Measurements from ENCODE around the gene LRRK2. TPM values are rescaled to one million over a fixed set of nuclear protein-coding genes. Genes with fewer than 3 reads are reported as not detected.

LRRK2 gene
- polyA plus RNA-seq, 1 donor (not counting 4 experiments of a cell fraction or from before 2014, with no cell fraction given), result 0.25 TPM

DNA sequence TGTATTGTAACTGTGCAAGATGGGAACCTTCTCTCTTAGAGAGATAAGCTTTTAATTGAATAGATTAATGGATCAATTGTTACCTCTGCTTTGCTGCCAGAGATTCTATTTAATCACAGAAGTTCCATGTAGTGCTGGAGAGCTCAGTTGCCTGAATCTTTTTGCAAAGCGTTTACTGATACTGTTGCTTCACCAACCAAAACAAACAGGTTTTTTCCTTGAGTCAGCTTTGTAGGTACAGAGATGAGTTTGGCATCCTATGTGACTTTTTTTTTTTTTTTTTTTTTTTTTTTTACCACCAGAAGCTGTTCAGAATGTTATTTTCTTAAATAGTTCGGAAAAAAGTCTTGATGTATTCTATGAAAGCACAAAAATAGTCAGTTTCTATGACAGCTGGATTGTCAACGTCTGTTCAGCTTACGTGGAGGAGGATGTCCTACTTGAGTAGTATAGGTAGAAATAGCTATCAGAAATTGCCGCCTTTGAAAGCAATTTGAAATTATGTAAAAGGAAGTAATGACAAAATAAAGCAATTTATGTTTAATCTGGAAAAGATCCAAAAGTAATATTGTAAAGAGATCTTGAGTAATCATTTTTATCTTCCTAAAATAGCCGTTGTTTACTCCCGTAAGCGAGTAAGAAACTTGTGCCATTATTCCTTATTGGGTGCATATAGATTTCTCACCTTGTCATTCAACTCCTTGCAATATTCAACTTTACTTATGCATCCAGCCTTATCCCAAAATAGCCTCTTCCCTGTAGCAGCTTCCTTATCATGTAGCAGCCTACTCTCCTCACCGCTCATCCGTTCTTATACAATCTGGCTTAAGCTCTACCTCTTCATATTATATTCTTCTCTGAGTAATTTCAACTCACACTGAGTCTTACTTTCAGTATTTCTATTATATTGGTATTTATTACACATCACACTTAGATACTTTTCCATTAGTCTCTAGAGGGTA, 5.2 kb downstream of the LRRK2 start:
- dilution Hi-C loops (cut with MboI; ENCODE audit: extremely low pct_ligation_motif_present, low sequenced_read_pairs), result no loop called here
- Histone ChIP-seq H3K4me1 (ENCODE audit: control insufficient read depth, extremely low read depth, insufficient read depth, low read length) (peaks cover 16% of the 10 kb centered on the region), H3K36me3 (ENCODE audit: control insufficient read depth in 2 of 2, extremely low read depth in 1 of 2, insufficient read depth in 2 of 2, low read length in 2 of 2) (no peaks in the 10 kb centered on the region), H3K4me2 (ENCODE audit: control insufficient read depth, extremely low read depth, insufficient read depth, low read depth, low read length) (no peak overlapping the region), H2AFZ (ENCODE audit: control insufficient read depth, low read length) (no peak overlapping the region), H3K9ac (ENCODE audit: control insufficient read depth, extremely low read depth, insufficient read depth, low read length) (no peak overlapping the region), H3K27ac (ENCODE audit: control insufficient read depth, insufficient read depth, low read length) (no peak overlapping the region), H4K20me1 (ENCODE audit: control insufficient read depth, extremely low read depth, insufficient read depth, low read length) (no peaks in the 10 kb centered on the region), H3K79me2 (ENCODE audit: control insufficient read depth, insufficient read depth, low read length) (no peaks in the 10 kb centered on the region), H3K9me1 (ENCODE audit: control insufficient read depth, extremely low read depth, insufficient read depth, low read length) (no peaks in the 10 kb centered on the region), H3K27me3 (ENCODE audit: control insufficient read depth, extremely low read depth, insufficient read depth, low read length) (no peaks in the 10 kb centered on the region), H3K4me3 (ENCODE audit: control insufficient read depth in 2 of 3, extremely low read depth in 1 of 3, insufficient read depth in 2 of 3, low read depth in 1 of 3, low read length in 3 of 3) (no peak overlapping the region), H3K9me3 (ENCODE audit: control insufficient read depth, low read depth, low read length) (no peaks in the 10 kb centered on the region)
- no peak for DNase-seq (ENCODE audit: low read depth, low spot score)
- no peak for FAIRE-seq
- TF ChIP-seq EZH2 (IDR thresholded peaks at IDR 0.05; ENCODE audit: low read length), result no peak
- TF ChIP-seq, protein P1, sequence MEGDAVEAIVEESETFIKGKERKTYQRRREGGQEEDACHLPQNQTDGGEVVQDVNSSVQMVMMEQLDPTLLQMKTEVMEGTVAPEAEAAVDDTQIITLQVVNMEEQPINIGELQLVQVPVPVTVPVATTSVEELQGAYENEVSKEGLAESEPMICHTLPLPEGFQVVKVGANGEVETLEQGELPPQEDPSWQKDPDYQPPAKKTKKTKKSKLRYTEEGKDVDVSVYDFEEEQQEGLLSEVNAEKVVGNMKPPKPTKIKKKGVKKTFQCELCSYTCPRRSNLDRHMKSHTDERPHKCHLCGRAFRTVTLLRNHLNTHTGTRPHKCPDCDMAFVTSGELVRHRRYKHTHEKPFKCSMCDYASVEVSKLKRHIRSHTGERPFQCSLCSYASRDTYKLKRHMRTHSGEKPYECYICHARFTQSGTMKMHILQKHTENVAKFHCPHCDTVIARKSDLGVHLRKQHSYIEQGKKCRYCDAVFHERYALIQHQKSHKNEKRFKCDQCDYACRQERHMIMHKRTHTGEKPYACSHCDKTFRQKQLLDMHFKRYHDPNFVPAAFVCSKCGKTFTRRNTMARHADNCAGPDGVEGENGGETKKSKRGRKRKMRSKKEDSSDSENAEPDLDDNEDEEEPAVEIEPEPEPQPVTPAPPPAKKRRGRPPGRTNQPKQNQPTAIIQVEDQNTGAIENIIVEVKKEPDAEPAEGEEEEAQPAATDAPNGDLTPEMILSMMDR (optimal IDR thresholded peaks at IDR 0.05 in 1 of 3, IDR thresholded peaks at IDR 0.05 in 1 of 3, conservative IDR thresholded peaks at IDR 0.05 in 1 of 3; ENCODE audit: extremely low read depth in 1 of 3, insufficient read depth in 2 of 3, low read length in 3 of 3), result no peak

DNA sequence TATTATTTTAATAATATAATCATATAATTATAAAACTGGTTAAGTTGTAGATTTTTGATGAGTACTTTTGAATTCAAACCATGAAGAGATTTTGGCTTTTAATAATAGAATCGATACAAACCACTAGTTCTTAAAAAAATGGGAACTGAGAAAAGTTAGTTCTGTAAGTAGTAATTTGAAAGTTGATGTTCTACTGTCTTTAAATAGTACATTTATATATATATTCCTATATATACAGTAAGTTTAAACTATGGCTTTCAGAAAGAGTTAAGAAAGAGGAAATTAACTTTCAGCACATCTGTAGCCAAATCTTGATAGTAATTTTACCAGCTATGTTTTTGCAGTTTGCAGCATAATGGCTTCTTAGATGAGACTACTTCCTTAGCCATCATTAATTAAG, 7.8 kb downstream of the LRRK2 start:
- Histone ChIP-seq H3K4me2 (ENCODE audit: control insufficient read depth, extremely low read depth, insufficient read depth, low read depth, low read length) (no peak overlapping the region), H3K9ac (ENCODE audit: control insufficient read depth, extremely low read depth, insufficient read depth, low read length) (no peak overlapping the region), H3K9me3 (ENCODE audit: control insufficient read depth, low read depth, low read length) (no peaks in the 10 kb centered on the region), H3K27ac (ENCODE audit: control insufficient read depth, insufficient read depth, low read length) (no peak overlapping the region), H3K9me1 (ENCODE audit: control insufficient read depth, extremely low read depth, insufficient read depth, low read length) (no peaks in the 10 kb centered on the region), H3K4me1 (ENCODE audit: control insufficient read depth, extremely low read depth, insufficient read depth, low read length) (no peaks in the 10 kb centered on the region), H3K36me3 (ENCODE audit: control insufficient read depth in 2 of 2, extremely low read depth in 1 of 2, insufficient read depth in 2 of 2, low read length in 2 of 2) (no peaks in the 10 kb centered on the region), H3K79me2 (ENCODE audit: control insufficient read depth, insufficient read depth, low read length) (no peaks in the 10 kb centered on the region), H3K27me3 (ENCODE audit: control insufficient read depth, extremely low read depth, insufficient read depth, low read length) (no peaks in the 10 kb centered on the region), H4K20me1 (ENCODE audit: control insufficient read depth, extremely low read depth, insufficient read depth, low read length) (no peaks in the 10 kb centered on the region), H3K4me3 (ENCODE audit: control insufficient read depth in 2 of 3, extremely low read depth in 1 of 3, insufficient read depth in 2 of 3, low read depth in 1 of 3, low read length in 3 of 3) (no peak overlapping the region), H2AFZ (ENCODE audit: control insufficient read depth, low read length) (no peak overlapping the region)
- dilution Hi-C loops (cut with MboI; ENCODE audit: extremely low pct_ligation_motif_present, low sequenced_read_pairs), result no loop called here
- TF ChIP-seq, protein P1 (optimal IDR thresholded peaks at IDR 0.05 in 1 of 3, IDR thresholded peaks at IDR 0.05 in 1 of 3, conservative IDR thresholded peaks at IDR 0.05 in 1 of 3; ENCODE audit: extremely low read depth in 1 of 3, insufficient read depth in 2 of 3, low read length in 3 of 3), result no peak
- TF ChIP-seq EZH2 (IDR thresholded peaks at IDR 0.05; ENCODE audit: low read length), result no peak
- no peak for FAIRE-seq
- no peak for DNase-seq (ENCODE audit: low read depth, low spot score)

Data from keratinocyte (primary cell).